ENCODE data around the gene CACNA2D1.
"Not testable (repeated sequence)": the region's sequence is repeated elsewhere in the genome, so short reads cannot be mapped to it uniquely, and the experiment has no call there.

The CACNA2D1 gene

GRCh38 chr7:82433507-82433906 lies 10.1 kb downstream of the CACNA2D1 start:
- DNase-seq, result no peak

GRCh38 chr7:82432743-82433142 lies 10.8 kb downstream of the CACNA2D1 start:
- DNase-seq, result not testable (repeated sequence)

GRCh38 chr7:82430500-82431465 lies 12.8 kb downstream of the CACNA2D1 start:
- no peak for DNase-seq

- DNase-seq, result no peak
These were observed 14.2 kb downstream of the CACNA2D1 start for GRCh38 chr7:82429408-82429807.

GRCh38 chr7:82428186-82428961 lies 15.2 kb downstream of the CACNA2D1 start:
- no peak for DNase-seq

- DNase-seq, result no peak
These were observed 20.1 kb downstream of the CACNA2D1 start for GRCh38 chr7:82423446-82423845.

- DNase-seq, result peak; percentile 92
These were observed 24.4 kb downstream of the CACNA2D1 start for GRCh38 chr7:82419200-82419599.

- DNase-seq, result no peak
These were observed 25.7 kb downstream of the CACNA2D1 start for GRCh38 chr7:82417898-82418297.

- DNase-seq, result peak; percentile 34
These were observed 27.2 kb downstream of the CACNA2D1 start for GRCh38 chr7:82416402-82416801.

- no peak for DNase-seq
These were observed 29.2 kb downstream of the CACNA2D1 start for GRCh38 chr7:82414389-82414788.

- DNase-seq, result peak; percentile 12
These were observed 30.3 kb downstream of the CACNA2D1 start for GRCh38 chr7:82413237-82413636.

GRCh38 chr7:82411732-82412131 lies 31.8 kb downstream of the CACNA2D1 start:
- DNase-seq, result no peak

GRCh38 chr7:82410461-82410860 lies 33.1 kb downstream of the CACNA2D1 start:
- peak; percentile 75 for DNase-seq

GRCh38 chr7:82406937-82407336 lies 36.6 kb downstream of the CACNA2D1 start:
- DNase-seq, result no peak

- no peak for DNase-seq
These were observed 38.3 kb downstream of the CACNA2D1 start for GRCh38 chr7:82405301-82405700.

GRCh38 chr7:82404652-82405051 lies 38.9 kb downstream of the CACNA2D1 start:
- no peak for DNase-seq

- DNase-seq, result no peak
These were observed 39.5 kb downstream of the CACNA2D1 start for GRCh38 chr7:82404094-82404493.

GRCh38 chr7:82397879-82398524 lies 45.6 kb downstream of the CACNA2D1 start:
- DNase-seq, result no peak

GRCh38 chr7:82396343-82396742 lies 47.2 kb downstream of the CACNA2D1 start:
- no peak for DNase-seq

GRCh38 chr7:82395147-82395546 lies 48.4 kb downstream of the CACNA2D1 start:
- DNase-seq, result no peak

- no peak for DNase-seq
These were observed 49.7 kb downstream of the CACNA2D1 start for GRCh38 chr7:82393840-82394220.

GRCh38 chr7:82393076-82393839 lies 50.3 kb downstream of the CACNA2D1 start:
- no peak for DNase-seq

- DNase-seq, result no peak
These were observed 52.6 kb downstream of the CACNA2D1 start for GRCh38 chr7:82390936-82391335.
